Activated CD4-positive, alpha-beta T cell treated with anti-CD3 and anti-CD28 coated beads, Interleukin-2, amount 50 U/mL, for 16 hours (primary cell): ENCODE data around the gene KCNJ11.
"Not testable (repeated sequence)": the region's sequence is repeated elsewhere in the genome, so short reads cannot be mapped to it uniquely, and the experiment has no call there.

Source experiments
- DNase-seq: peaks from one replicate; pipeline ENCODE4 v3.0.0-alpha.2; 2020

KCNJ11 gene

DNA sequence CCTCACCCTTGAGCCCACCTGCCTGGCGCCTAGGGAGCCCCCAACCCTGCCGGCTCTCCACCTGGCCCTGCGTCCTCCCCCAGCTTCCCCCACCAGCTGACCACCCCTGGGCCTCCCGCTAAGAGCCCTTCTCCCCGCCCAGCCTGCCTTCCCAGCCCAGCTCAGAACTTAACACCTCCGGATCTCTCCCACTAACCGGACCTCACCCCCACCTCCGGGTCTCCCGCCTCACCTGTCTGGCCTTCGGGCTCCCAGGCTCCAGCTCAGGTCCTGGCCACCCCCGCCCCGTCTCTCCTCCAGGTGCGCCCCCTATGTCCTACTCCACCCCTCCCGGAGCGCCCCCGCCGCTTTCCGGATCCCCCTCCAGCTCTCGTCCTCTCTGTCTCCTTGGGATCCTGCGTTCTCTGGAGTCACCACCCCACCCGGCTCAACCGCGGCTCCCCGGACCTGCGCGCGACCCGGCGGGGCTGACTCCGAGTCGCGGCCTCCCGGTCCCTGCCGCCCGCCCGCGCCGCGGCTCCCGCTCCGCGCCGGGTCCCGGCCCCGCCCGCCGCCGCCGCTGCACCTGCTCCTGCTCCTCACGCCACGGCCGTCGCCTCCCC lies at the start of gene KCNJ11:
Gene KCNJ11, minus strand, starts transcription at position 51 of the 602 bp plus-strand sequence. CDS start 568 bp downstream, outside the sequence.
- DNase-seq: no peak

DNA sequence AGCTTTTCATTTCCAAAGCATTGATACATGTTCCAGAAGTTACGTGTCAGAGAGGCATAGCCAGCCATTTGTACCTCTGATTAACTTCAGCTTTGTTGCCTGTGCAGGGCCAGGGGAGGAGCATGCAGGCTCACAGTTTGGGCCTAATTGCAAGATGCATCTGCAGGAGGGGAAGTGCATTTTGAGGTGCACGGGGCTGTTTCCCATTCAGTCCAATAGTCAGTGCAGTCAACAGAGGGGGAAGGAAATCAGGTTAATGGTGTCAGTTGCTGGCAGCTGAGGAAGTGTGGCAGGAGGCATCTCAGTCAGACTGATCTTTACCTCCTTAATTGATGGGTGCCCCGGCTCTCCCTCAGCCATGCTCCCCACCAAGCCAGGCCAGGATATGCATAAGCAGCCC lies 48.9 kb upstream of the KCNJ11 start:
- DNase-seq: no peak

DNA sequence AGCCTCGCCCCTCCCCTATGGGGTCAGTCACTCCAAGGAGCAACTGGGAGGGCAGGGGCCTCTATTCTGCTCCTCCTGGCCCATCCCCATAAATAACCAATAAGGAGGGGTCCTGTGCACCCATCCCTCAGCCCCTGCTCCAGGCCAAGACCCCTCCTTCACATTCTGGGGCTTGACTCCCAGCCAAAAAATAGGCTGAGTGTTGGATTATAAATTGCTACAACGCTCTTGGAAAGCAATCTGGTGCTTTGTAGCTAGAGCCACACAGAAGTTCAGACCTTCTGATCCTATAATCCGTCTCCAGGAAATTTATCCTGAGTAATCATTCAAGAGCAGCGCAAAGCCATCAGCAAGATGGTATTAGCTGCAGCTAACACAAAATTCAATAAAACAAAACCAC lies 45.6 kb upstream of the KCNJ11 start:
- DNase-seq: no peak

DNA sequence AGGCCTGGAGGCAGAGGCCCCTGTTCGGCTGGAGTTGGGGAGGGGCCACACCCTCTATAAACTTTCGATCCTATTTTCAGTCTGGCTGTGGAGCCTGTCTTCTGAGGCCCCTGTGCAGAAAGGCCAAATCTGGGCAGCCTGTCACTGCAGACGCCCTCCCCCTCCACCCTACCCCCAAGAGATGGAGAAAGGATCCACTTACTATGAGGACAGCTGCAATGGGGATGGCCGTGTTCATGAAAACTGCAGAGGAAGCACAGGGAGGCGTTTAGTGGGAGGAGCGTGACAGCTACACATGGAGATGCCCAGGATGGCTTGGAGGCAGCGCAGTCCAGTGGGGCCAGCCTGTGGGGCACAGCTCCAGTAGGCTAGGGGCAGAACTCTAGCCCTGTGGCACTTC lies 43.5 kb upstream of the KCNJ11 start:
- no peak for DNase-seq

DNA sequence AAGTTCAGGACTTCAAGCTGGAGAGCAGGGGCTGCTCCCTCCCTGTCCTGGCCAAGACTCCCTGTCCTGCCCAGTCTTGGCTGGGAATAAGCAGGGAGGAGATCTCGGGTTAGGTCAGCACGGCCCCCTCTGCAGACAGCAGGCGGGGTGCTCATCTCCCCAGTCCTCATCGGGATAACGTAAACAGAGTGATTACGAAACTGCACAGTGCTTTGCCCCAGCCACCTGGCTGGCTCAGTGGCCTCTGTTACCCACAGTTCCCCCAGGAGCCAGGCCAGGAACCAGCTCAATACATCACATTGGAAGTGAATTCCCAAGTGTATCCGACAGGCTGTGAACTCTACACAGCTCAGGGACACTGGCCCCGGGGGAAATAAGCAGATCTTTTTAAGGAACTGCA lies 42.7 kb upstream of the KCNJ11 start:
- no peak for DNase-seq

DNA sequence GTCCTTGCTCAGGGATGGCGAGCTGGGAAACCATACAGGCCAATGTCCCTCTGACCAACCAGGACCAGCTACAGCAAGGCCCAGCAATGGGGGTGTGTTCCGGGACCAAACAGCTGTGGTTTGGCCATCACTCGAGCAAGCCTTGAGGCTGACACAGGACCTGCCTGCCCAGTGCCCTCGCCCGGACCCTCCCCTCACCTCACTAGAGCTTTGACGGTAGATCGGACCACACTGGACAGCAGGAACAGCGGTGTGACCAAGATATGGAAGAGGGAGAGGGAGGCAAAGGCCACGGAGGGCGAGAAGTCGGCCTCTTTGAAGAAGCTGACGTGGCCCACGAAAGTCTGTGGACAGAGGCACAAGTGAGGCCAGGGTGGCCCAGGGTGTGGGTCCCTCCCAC lies 42.2 kb upstream of the KCNJ11 start:
- DNase-seq: no peak

DNA sequence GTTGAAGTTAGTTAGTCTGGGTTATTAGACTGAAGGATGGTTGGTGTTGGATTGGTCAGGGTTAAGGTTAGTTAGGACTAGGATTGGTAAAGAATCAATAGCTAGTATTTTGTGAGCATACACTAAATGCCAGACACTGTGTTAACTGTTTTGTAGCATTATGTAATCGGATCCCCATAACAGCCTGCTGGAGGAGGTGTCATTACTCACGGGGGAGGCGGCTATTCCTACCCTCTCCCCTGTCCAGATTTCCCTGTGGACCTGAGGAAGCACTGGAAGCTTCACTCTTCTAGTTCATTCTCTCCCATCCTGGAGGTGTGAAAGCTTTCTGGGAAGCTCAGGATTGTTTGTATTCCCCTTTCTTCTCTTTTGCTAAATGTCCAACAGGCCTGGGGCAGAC lies 40.5 kb upstream of the KCNJ11 start:
- no peak for DNase-seq

DNA sequence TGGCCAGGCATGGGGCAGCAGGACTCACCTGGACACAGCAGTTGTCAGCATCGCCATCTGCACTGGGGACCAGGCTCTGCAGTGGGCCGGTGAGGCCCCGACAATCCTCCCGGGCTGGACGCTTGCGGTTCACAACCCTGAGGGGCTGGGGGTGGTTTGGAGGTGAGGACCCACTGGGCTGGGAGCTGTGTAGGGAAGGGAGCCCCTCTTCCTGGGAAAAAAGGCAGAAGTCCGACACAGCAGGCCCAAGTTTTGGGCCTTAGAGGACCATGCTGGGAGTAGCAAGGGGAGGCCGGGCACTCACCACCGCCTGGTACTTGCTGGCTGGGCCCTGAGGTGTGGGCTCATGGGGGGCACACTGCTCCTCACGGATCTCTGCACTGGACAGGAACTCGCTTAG lies 39.8 kb upstream of the KCNJ11 start:
- DNase-seq: no peak

DNA sequence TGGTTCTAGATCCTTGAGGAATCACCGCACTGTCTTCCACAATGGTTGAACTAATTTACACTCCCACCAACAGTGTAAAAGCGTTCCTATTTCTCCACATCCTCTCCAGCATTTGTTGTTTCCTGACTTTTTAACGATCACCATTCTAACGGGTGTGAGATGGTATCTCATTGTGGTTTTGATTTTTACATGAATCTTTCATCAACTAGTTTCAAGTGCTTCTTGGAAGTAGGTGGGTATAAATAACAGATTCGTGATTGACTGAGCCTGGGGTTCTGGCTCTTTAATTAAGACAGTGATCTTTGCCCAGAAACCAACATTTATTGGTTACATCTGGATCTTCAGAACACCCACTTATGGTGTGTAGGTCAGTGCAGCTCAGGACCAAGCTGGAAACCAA lies 37.8 kb upstream of the KCNJ11 start:
- DNase-seq: not testable (repeated sequence)

DNA sequence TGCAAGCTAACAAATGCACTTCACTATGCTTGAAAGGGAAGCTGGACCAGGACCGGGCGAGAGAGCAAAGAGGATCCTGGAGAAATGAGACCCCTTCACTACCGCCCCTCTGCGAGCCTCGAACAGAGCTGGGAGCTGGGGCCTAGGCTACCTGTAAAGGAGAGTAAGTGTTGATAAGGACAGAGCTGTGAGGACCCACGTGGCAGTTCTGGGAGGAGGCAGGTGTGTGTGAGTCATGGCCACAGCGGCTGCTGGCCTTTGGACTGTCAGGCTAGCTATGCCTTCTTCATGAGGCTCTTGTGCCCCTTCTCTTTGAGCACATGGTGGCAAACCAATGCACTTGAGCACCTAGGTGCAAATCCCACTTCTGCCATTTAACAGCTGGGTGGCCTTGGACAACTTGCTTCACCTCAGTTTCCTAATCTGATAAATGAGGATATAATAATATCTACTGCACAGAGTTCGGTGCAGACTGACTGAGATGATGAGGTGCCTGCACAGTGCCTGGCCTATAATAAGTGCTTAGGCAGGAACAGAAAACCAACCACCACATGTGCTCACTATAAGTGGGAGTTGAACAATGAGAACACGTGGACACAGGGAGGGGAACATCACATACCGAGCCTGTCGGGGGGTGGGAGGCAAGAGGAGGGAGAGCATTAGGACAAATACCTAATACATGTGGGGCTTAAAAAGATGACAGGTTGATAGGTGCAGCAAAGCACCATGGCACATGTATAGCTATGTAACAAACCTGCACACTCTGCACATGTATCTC lies 35.3 kb upstream of the KCNJ11 start:
- DNase-seq: no peak

DNA sequence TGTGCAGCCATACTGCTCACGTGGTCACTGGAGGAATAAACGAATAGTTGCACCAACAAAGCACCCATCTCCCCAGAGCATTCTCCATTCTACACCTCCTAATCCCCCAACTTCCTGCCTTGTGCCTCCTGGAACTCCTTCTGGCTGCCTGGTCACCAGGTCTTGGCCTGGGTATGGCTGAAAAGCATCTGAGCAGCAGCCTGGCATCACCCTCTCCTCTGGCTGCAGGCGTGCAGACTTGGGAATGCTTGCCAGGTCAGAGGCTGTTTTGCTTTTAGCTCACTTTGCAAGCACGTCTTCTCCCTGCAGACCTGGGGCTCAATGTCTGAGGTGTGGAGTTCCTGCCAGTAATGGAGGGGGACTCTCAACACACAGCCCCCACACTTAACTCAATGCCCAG lies 33.3 kb upstream of the KCNJ11 start:
- no peak for DNase-seq

DNA sequence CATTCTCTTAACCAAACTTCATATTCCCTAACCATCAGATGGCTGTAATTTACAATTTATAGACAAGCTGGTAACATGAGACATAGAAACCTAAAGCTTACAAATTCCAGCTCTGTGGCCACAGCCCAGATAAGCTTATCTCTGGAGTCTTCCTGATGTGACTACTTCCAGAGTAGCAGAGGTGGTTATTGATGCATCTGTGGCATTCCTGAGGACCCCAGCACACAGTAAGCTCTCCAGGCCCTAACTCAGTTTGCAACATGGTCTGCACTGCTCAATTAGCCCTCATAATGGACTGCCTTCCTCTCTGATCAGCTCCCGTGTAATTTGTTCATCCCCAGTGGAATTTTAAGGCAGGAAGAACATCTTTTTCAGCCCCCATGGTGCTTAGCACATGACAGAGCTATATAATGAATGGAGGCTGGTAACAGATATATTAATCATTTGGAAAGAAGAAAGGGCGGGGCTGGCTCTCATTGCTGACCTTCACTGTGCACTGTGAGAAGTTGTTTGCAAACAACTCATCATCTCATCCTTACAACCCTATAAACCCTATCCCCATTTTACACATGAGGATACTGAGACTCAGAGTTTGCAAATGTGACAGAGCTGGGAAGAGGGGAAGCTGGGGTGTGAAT lies 30.1 kb upstream of the KCNJ11 start:
- DNase-seq: no peak

DNA sequence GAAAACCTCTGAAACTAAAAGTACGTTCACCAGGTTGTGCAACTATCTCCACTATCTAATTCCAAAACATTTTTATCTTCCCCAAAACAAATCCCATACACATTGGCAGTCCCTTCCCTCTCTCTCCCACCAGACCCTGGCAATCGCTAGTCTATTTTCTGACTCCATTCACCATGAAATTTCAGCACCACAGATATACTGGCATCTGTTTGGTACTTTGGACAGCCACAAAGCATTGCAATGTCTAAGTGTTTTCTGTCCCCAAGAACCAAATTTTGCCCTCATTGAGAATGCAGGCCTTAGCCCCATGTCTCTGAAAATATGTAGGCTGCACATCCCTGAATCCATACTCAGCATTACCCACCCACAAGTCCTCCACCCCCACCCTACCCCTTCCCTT lies 28.0 kb upstream of the KCNJ11 start:
- no peak for DNase-seq

DNA sequence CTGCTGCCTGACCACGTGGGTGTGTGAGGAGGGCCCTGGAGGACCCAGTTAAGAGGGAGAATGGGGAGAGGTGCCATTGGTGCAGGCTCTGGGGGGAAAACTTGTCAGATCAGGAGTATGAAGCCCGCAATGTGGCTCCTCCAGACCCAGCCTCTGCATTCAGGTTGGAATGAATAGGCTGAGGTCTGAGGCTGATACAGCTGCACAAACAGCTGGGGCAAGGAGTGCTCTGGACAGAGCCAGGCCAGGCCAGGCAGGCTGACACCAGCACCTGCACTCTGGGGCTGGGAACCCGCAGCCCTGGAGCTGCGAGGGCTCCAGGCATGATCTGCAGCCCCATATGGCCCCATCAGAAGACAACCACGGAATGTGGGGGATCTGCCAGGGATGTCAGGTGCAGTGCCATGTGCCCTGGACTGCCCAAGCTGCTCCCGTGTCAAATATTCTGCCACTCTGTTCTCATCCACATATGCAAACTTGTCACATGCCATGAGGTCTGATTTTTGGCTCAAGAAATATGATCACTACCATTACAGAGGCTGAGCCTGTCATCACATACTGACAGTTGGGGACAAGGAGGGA lies 27.2 kb upstream of the KCNJ11 start:
- no peak for DNase-seq

DNA sequence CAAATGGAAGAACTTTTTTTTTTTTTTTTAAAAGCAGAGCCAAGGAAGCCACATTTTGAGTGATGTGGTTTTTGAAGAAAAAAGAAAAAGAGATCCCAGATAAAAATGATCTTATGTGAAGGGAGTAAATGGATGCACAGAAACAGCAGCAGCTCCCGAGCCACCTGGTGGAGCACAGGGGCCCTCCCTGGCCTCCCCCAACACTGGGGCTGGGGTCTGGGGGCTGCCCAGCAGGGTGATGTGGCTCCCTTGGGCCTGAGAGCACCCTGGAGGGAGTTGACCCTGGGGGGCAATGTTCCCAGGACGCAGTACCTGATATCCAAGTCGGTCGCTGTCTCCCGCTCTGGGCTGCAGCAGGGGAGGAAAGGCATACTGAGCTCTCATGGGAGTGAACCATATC lies 26.5 kb upstream of the KCNJ11 start:
- no peak for DNase-seq

DNA sequence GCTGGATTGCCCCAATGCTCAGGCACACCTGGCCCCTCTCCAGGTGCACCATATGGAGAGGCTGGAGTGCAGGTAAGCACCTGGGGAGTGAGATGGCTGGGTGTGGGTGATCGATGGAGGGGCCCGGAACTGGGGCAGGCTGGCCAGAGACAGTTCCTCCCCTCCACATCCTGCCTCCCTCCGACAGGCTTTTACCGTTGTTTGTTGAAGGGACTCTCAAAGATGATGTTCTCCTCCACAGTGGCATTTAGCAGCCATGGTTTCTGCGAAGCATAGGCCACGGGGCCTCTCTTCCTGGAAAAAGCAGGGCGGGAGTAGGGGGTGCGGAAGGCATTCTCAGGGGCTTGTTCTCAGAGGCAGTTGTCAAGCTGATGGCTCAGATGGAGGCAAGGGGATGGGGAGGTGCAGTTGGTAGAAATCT lies 25.9 kb upstream of the KCNJ11 start:
- no peak for DNase-seq

DNA sequence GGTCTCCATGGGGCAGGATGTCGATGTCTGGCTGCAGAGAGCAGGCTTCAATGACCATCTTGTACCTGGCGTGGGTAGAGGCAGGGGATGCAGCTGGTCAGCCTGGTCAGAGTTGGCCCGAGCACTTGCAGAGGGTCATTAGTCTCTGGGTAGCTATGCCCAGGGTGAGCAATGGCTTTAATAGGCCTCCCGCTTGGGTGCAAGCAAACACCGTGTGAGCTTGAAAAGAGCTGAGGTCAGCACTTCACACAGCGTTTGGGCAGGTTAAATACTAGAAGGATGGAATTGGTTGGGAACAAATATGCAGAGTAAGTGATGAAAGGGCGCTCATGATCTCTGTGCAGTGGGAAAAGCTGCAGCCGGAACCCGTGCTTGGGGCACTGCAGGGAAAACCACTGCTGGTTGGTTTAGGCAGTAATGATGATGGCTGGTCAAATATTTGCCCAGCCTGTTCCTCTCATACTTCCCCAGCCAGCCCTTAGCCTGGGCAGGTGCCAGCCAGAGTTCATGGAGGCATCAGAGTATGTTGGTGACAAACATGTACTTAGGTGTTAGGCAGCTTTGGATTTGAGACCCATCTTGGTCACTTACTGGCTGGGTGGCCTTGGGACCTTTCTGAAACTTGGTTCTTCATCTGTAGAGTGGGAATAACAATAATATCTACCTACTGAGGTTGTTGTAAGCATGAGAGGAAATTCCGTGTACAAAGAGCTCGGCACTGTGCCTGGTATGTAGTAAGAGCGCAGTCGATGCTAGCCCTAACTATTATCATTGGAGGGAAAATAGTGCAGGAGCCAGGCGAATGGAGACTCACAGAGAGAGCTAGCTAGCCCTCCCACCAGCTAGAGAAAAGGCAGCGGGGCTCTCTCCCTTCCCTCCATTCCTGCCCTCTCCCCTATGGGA lies 25.2 kb upstream of the KCNJ11 start:
- no peak for DNase-seq

DNA sequence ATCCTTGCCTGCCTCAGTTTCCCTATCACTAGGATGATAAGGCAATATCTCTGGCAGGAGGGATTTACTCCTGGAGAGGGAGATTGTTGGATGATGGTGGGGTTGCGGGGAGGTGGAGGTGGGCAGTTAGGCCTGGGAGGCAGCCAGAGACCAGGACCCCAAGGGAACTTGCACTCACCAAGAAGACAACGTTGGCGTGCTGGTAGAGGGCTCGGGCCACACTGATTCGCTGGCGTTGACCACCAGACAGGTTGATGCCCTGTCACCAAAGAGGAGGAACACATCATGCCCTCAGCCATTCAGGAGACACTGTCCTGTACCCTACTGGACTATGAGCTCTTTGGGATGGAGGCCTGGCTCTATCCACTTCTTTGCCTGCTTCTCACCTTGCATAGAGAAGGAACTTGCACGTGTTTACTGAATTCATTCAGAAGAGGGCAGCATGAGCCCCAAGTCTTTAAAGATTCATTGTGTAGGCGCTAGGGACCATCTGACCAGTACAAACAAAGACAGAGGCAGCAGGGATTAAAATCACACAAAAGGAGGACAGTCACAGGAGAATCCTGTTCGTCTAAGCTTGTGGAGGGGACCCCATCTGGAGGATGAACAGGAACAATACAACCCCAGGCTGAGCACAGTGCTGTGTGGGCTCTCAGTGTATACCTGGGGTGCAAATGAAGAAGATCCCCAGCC lies 24.2 kb upstream of the KCNJ11 start:
- no peak for DNase-seq

DNA sequence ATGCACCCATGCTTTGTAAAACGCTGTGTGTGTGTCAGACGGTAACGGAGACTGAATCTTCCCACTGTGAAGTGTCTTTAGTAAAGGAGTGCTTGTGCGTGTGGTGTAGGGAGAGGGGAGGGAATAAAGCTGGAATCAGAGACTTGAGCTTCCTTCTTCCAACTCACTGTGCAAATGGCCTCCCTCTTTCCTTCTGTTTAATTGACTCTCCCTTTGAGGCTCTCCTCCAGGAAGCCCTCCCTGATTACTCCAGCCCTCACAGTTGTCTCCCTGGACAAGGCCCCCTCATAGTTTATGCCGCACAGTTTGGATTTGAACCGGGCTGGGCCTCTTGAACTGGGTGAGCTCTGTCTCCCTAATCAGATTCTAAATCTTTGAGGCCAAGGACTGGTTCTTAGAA lies 23.0 kb upstream of the KCNJ11 start:
- no peak for DNase-seq

DNA sequence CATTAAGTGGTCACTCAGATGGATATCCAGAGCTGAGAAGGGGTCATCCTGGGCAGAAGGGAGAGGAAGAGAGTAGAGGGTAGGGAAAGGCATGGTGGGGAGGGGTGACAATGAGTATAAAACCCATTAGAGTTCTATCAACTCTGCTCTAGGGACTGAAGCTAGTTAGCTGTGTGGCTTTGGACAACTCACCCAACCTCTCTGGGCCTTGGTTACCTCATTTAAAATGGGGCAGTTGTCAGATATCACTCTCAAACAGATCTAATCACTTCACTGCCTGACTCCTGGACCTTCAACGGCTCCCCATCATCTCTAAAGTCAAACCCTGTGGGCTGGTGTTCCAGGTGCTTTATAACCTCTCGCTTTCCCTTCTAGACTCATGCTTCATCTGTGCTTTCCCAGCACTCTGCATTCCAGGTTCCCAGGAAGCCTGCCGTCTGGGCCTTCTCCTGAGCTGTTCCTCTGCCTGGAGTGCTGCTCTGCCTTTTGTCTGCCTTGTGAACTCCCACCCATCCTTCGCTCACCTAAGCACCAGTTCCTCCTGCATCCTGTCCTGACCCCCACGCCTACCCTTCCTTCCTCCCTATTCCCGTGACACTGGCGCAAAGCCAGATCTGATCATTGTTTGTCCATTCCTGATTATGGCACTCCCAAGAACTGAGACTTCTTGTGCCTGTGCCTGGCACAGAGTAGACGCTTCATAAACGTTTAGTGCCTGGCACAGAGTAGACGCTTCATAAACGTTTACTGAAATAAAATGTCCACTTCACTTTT lies 22.3 kb upstream of the KCNJ11 start:
- no peak for DNase-seq

DNA sequence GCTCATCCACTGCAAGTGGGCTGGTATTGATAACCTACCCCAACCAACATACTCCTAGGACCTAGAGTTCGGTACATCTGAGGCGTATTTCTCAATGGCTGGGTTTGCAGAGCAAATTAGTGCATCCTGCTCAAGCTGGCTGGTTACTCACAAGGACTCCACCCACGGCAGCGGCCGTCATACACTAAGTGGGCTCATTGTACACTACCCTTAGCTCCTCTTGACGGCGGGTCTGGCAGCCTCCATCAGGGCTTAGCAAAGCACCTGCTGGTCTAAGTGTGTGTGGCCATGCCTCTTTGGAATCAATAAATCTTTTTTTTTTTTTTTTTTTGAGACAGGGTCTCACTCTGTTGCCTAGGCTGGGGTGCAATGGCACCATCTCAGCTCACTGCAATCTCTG lies 20.2 kb upstream of the KCNJ11 start:
- DNase-seq: no peak
